NCI-H2081 treated with DMSO at 0.1 percent for 48 hours (cell line): ENCODE measurements around the gene VPS52.

Experiments
- DNase-seq: peaks from one replicate; lab custom pipeline; 2025; lab: John Stamatoyannopoulos, UW

VPS52 gene, protein sequence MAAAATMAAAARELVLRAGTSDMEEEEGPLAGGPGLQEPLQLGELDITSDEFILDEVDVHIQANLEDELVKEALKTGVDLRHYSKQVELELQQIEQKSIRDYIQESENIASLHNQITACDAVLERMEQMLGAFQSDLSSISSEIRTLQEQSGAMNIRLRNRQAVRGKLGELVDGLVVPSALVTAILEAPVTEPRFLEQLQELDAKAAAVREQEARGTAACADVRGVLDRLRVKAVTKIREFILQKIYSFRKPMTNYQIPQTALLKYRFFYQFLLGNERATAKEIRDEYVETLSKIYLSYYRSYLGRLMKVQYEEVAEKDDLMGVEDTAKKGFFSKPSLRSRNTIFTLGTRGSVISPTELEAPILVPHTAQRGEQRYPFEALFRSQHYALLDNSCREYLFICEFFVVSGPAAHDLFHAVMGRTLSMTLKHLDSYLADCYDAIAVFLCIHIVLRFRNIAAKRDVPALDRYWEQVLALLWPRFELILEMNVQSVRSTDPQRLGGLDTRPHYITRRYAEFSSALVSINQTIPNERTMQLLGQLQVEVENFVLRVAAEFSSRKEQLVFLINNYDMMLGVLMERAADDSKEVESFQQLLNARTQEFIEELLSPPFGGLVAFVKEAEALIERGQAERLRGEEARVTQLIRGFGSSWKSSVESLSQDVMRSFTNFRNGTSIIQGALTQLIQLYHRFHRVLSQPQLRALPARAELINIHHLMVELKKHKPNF

DNA sequence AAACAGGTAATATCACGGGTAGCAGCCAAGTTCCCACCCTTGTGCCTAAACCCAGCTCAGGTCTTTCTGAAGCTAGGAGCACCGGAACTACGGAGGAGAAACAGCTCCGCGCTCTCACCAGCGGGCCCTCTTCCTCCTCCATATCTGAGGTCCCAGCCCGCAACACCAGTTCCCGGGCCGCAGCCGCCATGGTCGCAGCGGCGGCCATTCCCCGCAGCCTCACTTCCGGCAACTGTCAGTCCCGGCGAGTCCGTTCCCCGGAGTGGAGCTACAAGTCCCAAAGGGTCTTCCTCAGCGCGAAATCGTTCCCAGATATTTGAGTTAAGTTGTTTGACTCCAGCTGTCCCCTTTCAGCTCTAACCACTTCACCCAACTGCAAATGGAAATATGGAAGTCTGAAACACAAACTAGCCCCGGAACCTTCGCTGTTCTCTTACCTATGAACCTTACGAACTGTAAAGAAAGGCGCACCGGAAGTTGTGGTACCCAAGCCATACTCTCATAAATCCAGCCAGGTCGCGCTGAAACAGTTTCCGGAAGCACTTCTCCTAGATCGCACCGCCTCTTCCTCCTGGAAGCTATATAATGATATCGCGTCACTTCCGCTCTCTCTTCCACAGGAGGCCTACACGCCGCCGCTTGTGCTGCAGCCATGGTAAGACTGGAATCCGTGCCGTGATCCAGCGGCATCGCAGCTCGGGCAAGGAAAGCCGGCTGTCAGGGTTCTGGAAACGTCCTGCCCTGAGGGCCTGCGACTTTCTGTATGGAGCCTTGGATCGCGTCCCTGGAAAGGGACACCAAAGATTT, at the start of gene VPS52, which contains the start of gene RPS18:
TSS of gene VPS52 (minus strand) at position 409 of the 807 bp plus-strand sequence. CDS start at position 208, 201 bp downstream.
TSS of gene RPS18 (plus strand) at position 608 of the 807 bp plus-strand sequence. CDS start at position 653, 45 bp downstream.
- DNase-seq: peak; percentile 95

DNA sequence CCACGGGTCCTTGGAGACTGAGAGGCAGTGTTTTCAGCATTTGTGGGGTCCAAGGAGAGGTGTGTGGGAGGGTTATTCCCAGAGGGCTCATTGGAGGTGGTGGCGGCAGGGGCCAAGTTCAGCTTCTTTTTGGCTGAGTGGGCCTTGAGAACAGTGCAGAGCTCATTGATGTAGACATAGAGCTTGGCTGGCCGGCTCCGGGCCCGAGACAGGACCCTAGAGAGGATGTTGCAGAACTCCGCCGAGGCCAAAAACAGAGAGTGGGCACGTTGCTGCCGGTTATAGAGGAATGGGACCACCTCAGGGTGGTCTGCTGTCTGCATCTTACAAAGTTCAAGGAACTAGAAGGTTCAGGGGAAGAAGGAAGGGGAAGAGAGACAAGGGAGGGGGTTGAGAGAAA, 49.6 kb upstream of the VPS52 start:
- no peak for DNase-seq

DNA sequence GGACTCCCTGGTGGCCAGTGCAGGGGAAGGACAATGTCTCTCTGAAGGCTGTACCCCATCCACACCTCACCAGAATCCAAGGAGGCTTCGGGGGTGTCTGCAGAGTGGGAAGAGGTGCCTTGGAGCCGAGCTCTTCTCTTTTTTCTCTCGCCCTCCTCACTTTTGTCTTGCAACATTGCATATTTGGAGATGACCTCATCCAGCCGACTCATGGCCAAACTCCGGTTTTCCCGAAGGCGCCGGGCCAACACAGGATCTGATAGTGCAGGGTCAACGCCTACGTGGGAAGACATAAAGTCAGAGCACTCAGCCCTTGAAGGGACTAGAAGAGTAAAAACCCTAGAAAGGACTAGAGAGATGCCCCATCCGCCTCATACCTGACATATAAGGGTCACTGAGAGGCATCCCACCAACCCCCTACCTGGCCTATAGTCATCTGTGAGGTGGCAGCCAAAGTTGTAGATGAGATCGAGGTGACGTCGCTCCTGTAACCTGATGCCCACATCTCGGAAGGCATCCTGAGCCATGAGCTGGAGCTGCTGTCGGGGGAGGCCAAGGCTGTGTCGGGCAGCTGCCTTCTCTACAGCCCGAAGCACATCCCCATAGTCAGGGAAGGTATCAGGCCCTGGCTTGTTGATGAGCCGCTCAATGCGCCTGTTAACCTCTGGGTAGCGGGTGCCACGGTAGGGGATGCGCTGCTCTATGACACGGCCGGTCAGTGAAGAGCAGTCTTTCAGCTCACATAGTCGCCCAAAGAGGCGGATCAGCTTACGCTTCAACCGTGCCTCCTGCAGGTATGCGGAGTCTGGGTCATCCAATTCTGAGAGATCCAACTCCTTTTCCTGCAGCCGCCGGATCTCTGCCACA, 48.9 kb upstream of the VPS52 start:
- DNase-seq: no peak

DNA sequence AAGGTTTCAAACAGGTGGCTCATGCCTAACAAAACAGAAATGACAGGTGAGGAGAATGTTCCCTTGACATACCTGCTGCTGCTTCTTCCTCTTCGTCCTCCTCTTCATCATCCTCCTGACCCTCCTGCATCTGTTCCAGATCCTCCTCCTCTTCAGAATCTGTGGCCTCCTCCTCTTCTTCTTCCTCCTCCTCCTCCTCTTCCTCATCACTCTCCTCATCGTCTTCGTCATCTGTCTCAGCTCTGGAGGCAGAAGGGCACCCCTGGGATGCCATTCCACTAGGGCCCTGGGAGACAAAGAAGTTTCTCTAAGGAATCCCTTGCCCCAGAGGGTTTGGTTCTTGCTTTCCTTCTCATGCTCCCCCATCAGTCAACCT, 48.3 kb upstream of the VPS52 start:
- no peak for DNase-seq

DNA sequence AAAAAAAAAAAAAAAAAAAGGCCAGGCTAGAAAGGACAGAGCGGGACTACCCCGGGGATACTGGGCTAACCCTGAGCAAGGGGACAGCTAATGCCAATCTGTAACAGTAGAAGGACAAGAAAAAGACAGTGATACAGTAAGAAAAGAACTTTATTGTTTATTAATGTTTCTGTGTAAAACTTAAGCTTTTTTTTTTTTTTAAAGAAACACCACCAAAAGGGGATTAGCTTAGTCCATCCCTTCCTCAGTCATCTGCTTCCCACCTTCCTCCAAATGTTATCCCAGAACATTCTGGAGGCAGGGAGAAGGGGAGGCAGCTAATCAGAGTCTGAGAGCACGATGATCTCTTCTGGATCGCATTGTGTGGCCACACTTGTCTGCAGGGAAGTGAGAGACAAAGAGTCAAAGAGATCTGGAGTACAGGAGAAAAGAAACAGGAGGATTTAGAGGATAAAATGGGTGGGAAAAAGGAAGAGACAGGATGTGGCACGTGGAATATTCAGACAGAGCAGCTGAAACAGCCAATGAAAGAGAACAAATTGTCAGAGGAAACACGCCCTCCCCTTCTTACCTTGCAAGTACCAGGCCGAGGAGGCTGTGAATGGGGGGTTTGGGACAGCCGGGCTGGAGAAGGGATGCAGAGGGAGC, 46.9 kb upstream of the VPS52 start:
- no peak for DNase-seq

DNA sequence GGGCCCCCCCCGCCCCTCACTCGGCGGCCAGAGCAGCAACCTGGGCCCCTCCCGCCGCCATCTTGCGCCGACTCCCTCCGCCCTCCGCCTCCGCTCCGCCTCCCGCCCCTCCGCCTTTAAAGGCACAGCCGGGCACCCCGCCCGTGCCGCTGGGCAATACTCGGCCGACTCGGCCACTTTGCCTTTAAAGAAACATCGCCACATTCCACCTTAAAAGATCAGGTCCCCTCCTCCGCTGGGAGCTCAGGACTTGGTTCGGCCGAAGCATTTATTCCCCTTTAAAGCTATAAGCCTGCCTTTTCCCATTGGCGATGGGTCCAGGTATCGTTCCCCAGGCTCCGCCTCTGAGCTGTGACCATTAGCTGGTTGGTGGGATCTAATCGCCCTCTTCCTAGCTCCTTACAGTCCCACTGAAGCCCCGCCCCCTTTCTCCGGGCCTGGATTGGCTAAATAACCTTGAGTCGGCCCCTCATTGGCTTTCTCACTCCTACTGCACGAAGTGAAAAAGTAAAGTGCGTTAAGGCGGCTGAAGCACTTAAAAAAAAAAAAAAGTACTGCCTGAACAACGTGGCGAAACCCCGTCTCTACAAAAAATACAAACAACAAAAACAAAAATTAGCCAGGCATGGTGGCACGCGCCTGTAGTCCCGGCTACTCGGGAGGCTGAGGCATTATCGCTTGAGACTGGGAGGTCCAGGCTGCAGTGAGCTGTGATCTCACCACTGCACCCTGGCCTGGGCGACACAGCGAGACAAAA, 46.2 kb upstream of the VPS52 start, which contains the start of gene ZBTB22:
TSS of gene ZBTB22 (minus strand) at position 76 of the 757 bp plus-strand sequence. CDS start 828 bp downstream, outside the sequence.
- DNase-seq: peak; percentile 87

DNA sequence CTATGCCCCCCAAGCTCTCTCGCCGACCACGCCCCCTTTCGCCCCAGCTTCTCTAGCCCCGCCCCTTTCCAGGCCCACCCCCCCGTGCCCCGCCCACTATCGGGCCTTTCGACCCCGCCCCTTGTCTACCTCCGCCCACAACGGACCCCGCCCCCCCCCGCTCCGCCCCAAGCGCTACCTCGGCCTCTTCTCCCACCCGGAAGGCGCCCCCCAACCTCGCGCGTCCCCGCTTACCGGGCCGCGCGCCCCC, 45.7 kb upstream of the VPS52 start:
- DNase-seq: no peak

DNA sequence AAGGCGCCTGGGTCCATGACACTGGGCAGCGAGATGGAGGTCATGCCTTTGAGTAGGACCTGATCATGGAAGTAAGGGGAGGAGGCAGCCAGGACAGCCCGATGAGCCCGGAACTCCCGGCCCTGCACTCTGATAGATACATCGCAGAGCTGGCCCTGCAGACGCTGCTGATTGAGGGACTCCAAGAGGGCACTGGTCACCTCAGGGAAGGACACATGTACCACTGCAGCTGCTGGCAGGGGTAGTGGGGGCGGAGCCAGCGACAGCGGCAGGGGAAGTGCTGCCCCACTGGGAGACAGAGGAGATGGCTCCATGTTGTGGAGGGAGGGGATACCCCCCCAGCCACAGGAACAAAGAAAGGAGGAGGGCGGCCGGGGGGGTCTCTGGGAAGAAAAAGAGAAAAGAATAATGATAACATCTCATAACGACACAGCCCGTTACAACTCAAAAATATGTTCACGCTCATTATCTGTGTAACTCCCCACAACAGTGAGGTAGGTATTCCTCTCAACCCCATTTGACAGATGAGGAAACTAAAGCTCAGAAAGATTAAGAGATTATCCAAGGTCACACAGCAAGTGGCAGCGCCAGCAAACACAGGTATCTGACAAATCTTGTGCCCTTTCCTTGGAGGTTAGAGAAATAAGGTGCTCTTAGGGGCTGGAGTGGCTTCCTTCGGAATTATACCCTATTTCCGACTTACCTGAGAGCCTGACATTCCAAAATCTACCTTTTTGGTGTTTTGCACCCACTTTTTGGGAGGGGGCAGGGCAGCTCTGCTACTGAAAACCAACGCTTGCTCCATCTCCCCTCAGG, 45.1 kb upstream of the VPS52 start:
- no peak for DNase-seq

DNA sequence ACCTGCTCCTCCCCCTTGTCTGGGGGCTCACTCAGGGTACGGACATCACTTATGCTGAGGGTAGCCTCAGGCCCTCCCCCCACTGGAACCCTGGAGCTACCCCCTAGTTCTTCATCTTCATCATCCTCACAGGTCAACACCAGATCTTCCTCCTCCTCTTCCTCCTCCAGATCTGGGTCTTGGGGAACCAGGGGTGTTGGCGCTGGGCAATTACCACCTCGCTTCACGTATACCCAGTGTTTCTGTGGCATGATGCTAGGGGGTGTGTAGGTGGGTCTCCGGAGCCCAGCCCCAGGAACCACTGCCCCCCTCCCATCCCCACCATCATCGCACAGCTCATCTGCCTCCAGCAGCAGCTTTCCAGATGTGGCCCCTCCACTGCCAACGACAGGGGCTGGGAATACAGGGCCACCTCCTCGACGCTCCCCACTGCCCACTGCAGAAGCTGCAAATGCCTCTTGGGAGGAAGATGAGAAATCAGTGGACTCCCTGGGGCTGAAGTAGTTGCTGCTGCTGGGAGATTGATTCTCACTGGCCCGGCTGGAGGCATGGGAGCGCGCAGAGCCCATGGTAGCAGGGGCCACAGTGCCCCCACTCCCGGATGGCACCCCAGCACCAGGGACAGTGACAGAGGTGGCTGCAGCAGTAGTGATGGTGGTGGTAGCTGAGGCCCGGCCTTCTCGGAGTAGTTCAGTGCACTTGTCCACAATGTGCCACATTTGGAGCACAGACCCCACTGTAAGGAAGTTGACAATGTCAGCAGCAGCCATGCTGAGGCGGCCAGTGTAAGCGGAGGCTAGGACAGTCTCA, 44.3 kb upstream of the VPS52 start:
- DNase-seq: no peak

DNA sequence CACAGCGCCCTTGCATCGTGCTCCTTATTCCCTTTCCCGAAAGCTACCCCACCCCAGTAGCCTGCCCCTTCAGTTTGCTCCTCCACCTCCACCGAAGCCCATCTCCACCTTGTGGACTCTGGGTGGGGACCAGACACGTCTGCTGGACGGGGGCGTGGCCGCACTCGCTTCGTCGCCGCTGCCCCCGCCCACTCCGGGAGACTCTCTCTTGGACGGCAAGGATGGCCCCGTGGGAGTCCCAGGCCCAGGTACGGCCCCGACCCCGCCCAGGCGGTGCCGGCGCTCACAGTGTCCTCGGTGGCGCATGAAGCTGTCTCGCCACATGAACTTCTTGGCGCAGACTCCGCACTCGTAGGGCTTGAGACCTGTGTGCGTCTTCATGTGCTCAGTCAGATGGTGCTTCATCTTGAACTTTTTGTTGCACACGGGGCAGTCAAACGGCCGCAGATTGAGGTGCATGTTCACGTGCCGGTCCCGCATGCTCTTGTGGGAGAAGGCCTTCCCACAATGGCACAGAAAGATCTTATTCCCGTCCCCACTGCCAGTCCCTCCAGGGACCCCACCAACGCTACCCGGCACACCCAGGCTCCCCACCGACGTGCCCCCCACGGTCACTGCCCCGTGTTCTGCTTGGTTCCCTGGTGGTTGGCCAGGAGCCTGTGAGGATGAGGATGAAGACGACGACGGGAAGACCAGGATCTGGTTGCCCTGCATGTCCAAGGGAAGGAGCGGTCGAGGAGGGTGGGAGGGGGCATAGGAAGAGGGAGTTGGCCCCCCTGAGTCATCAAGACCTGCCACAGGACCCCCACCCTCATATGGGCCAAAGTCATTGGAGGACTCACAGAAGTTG, 43.5 kb upstream of the VPS52 start:
- no peak for DNase-seq

DNA sequence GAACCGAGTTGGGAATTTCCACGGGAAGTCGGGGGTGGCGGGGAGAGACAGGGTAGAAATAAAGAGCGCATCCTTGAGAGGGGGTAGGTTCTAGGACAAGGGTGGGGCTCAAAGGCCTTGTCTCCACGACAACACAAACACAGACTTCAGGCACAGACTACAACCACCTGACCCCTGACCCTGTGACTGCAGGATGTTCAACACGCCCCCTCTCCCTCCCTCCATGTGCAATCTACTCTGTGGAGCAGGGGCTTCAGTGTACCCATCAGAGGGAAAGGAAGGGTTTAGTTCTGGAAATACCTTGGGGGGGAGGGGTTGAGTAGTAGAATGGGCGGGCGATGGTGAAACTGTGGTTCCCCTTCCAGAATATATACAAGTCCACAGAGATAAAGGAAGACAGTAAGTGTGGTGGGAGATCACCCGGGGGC, 42.9 kb upstream of the VPS52 start:
- no peak for DNase-seq

DNA sequence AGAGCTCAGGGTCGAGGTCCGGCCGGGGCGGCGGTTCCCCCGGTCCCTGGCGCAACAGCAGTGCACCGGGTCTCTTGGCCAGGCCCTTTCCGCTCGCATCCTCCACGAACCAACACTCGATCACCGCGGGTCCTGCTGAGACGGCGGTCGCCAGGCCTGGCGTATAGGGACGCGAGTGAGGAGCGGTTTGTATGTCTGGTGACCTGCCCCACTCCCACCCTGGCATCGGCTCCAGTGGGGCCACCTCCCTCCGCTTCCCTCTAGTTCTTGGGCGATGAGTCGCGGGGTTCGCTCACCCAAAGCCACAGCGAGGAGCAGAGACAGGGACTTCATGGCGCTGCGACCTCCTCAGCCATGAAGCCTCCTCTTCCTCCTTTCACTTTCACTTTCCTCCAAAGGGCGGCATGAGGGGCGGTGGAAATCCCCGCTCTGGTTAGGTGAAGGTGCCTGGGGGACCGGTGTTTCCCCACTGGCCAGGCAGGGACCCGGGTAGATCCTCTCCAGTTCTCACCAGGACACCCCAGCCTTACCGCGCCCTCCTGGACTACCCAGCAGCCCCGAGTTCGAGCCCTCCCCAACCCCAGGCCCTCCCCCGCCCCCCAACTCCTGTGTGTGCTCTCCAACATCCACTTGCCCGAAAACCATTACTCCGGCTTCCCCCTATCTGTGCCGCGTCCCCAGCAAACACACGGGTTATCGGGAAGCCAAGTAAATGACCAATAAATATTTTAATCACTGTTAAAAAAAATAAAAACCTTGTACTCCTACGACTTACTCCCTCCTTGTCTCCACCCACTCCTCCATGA, 42.2 kb upstream of the VPS52 start, which contains the start of gene TAPBP:
TSS of gene TAPBP (minus strand) at position 370 of the 806 bp plus-strand sequence. CDS start at position 333, 37 bp downstream.
- DNase-seq: no peak

DNA sequence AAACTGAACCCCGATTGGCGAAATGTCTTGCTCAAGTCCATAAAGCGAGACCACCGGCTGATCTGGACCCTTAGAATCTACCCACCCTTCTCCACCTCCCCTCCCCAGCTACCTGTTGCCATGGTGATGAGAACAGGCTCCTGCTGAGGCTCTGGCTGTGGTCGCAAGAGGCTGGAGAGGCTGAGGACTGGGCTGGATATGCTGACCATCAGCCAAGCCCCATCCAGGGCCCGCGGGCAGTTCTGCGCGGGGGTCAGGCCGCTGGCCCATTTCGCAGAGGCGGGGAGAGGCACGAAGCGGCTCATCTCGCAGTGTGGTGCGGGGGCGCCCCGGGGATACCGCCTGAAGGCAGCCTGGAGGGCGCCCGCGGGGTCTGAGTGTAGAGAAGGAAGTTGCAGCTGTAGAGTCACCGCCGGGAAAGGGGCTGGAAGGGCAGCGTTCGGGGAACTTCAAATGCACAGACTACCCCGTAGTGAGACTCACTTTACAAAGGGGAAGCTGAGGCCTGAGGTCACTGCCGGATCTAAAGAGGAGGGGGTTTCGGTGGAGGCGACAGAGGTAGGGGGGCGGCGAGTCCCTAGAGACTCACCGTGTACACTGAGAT, 41.5 kb upstream of the VPS52 start:
- no peak for DNase-seq

DNA sequence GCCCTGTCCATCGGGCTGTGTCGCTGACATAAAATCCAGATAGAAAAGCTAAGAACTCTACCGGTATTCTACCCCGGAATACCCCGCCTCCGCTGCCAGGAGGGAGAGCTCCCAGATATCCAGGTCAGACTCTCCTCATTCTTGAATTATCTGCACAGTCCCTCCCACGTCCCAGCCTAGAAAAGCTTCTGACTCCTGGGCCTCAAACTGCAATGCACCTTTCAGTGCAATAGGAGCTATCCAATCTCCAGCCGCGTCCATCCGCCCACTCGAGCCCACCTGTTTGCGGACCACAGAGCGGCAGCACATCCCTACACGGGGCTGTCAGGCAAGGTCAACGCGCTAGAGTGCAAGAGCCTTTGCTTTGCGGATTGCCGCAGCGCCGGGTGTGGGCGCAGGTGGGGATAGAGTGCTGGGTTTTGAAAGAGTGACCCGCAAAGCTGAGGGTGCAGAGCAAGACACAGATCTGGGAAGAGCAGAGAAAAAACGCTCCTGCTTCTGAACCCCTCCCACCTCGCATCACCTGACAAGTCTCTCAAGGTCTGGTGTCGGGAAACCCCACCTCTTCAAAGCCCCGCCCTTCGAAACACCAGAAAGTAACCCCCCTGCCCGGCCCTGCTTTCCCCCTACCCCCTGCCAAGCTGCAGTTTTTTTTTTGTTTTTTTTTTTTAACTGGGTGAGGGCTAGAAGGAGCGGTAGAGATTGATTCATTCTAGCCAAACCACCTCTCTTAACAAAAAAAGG, 40.9 kb upstream of the VPS52 start:
- DNase-seq: peak; percentile 29

DNA sequence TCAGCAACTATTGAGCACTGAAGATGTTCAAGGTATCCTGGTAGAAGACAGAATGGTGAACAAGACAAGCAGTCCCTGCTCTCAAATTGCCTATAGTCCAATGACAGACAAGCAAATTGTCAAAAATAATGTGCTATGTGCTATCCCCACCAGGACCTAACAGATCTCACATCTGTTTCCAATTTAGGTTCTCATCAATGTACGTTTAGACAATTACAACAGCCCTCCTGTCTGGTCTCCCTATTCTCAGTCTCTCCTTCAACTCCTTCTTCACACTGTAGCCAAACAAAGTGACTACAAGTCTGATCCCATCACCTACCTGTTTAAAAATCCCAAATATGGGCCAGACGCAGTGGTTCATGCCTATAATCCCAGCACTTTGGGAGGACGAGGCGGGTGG, 34.7 kb upstream of the VPS52 start:
- no peak for DNase-seq
